Fibroblast of skin of left biceps (primary cell): ENCODE data around the gene LRRFIP1.
"Not testable (repeated sequence)": the region's sequence is repeated elsewhere in the genome, so short reads cannot be mapped to it uniquely, and the experiment has no call there.

Experiments used
- DNase-seq, 2 experiments: peaks; one replicate each; pipeline ENCODE4 v3.0.0-alpha.2; 2013; ENCODE audit warnings: low read depth in 2 of 2

The LRRFIP1 gene

GRCh38 chr2:237774811-237775553 is 147.6 kb downstream of the LRRFIP1 start:
- DNase-seq, result no peak

- no peak for DNase-seq
Observed at GRCh38 chr2:237779521-237779920, 152.1 kb downstream of the LRRFIP1 start.

GRCh38 chr2:237782181-237782580 is 154.8 kb downstream of the LRRFIP1 start:
- no peak for DNase-seq

GRCh38 chr2:237783678-237784077 is 156.3 kb downstream of the LRRFIP1 start:
- not testable (repeated sequence) for DNase-seq

- DNase-seq, result no peak
Observed at GRCh38 chr2:237786936-237787335, 159.5 kb downstream of the LRRFIP1 start.

- DNase-seq, result no peak
Observed at GRCh38 chr2:237790353-237790752, 163.0 kb downstream of the LRRFIP1 start.

GRCh38 chr2:237791977-237792727 is 164.8 kb downstream of the LRRFIP1 start:
- DNase-seq, result no peak

- DNase-seq, result no peak
Observed at GRCh38 chr2:237797253-237797652, 169.9 kb downstream of the LRRFIP1 start.

GRCh38 chr2:237798236-237799059 is 171.1 kb downstream of the LRRFIP1 start, which contains the start of gene RBM44:
Gene RBM44, plus strand, starts transcription at chr2:237798779. Its CDS starts 14,831 bp downstream, at chr2:237813610.
- DNase-seq, result no peak

- DNase-seq, result no peak
Observed at GRCh38 chr2:237799060-237799428, 171.7 kb downstream of the LRRFIP1 start.

GRCh38 chr2:237801466-237801865 is 174.1 kb downstream of the LRRFIP1 start:
- DNase-seq, result no peak

GRCh38 chr2:237806334-237806733 is 178.9 kb downstream of the LRRFIP1 start:
- no peak for DNase-seq

- DNase-seq, result no peak
Observed at GRCh38 chr2:237815637-237816036, 188.2 kb downstream of the LRRFIP1 start.

GRCh38 chr2:237816531-237816930 is 189.1 kb downstream of the LRRFIP1 start:
- no peak for DNase-seq

- DNase-seq, result peak; percentile 66 to 69
Observed at GRCh38 chr2:237818066-237818473, 190.7 kb downstream of the LRRFIP1 start.

- DNase-seq, result no peak
Observed at GRCh38 chr2:237819231-237819630, 191.8 kb downstream of the LRRFIP1 start.

GRCh38 chr2:237820421-237820820 is 193.0 kb downstream of the LRRFIP1 start:
- DNase-seq, result no peak

GRCh38 chr2:237823544-237823943 is 196.2 kb downstream of the LRRFIP1 start:
- DNase-seq, result no peak

- DNase-seq, result no peak
Observed at GRCh38 chr2:237824085-237824484, 196.7 kb downstream of the LRRFIP1 start.

- no peak for DNase-seq
Observed at GRCh38 chr2:237827421-237827987, 200.1 kb downstream of the LRRFIP1 start.
